ENCODE results near the gene MYH3.

The MYH3 gene

GRCh38 chr17:10683853-10684252 is 26.7 kb upstream of the MYH3 start:
- Histone ChIP-seq H3K9me3 (ENCODE audit: low read depth, low read length) (no peaks in the 10 kb centered on the region), H3K4me3 (no peak overlapping the region), H3K36me3 (ENCODE audit: insufficient read depth, low read length) (peaks cover 89% of the 10 kb centered on the region), H3K9ac (ENCODE audit: insufficient read length) (no peak overlapping the region), H3K27ac (no peak overlapping the region)
- no peak for DNase-seq (ENCODE audit: low read depth, low spot score)
- TF ChIP-seq EZH2 (IDR thresholded peaks at IDR 0.05), result no peak
- TF ChIP-seq FOXP2 (optimal IDR thresholded peaks at IDR 0.05; ENCODE audit: control extremely low read depth, extremely low read length, insufficient read depth), result no peak
- no peak for TF ChIP-seq POLR2AphosphoS5 (IDR thresholded peaks at IDR 0.05; ENCODE audit: borderline replicate concordance, low read depth, low read length)

DNA sequence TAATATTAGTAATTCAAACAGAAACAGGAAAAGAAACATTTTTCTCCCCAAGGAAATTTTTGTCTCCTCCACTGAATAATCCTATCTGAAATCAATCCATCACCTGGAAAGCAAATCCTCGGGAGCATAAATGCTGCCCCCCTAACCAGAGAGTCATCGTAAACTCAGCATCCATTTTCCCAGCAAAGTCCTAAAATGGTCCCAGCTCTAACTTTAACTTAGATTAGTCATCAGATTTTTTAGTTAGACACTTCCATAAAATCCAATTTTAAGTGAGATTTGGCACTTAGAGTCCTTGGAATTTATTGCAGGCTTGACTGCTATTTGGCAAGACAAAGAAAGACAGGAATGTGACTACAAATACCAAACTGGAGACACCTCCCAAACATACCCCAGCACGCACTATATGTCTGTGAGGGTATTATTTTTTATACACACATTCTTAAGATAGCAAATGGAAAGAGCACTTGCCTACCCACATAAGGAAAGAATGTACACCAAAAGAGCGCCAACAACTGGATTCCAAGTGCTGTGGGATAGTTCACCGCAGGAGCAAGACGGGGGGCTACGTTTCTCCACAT is 24.8 kb upstream of the MYH3 start:
- H3K9ac ChIP-seq (ENCODE audit: insufficient read length), result no peak overlapping the region
- TF ChIP-seq EZH2 (IDR thresholded peaks at IDR 0.05) (no peak), FOXP2 (optimal IDR thresholded peaks at IDR 0.05; ENCODE audit: control extremely low read depth, extremely low read length, insufficient read depth) (no peak), POLR2AphosphoS5 (IDR thresholded peaks at IDR 0.05; ENCODE audit: borderline replicate concordance, low read depth, low read length) (no peak)
- no peaks in the 10 kb centered on the region for H3K9me3 ChIP-seq (ENCODE audit: low read depth, low read length)
- DNase-seq (ENCODE audit: low read depth, low spot score), result no peak
- peaks cover 86% of the 10 kb centered on the region for H3K36me3 ChIP-seq (ENCODE audit: insufficient read depth, low read length)
- H3K4me3 ChIP-seq, result no peak overlapping the region
- peak overlapping the region; percentile 67; the same call in 1 of the 2 replicates for H3K27ac ChIP-seq

GRCh38 chr17:10674704-10675103 is 17.6 kb upstream of the MYH3 start:
- H3K9ac ChIP-seq (ENCODE audit: insufficient read length), result no peak overlapping the region
- no peak overlapping the region for H3K27ac ChIP-seq
- DNase-seq (ENCODE audit: low read depth, low spot score), result no peak
- TF ChIP-seq FOXP2 (optimal IDR thresholded peaks at IDR 0.05; ENCODE audit: control extremely low read depth, extremely low read length, insufficient read depth), result no peak
- no peak for TF ChIP-seq EZH2 (IDR thresholded peaks at IDR 0.05)
- TF ChIP-seq POLR2AphosphoS5 (IDR thresholded peaks at IDR 0.05; ENCODE audit: borderline replicate concordance, low read depth, low read length), result no peak
- H3K4me3 ChIP-seq, result no peak overlapping the region
- H3K36me3 ChIP-seq (ENCODE audit: insufficient read depth, low read length), result peaks cover 32% of the 10 kb centered on the region
- no peaks in the 10 kb centered on the region for H3K9me3 ChIP-seq (ENCODE audit: low read depth, low read length)

DNA sequence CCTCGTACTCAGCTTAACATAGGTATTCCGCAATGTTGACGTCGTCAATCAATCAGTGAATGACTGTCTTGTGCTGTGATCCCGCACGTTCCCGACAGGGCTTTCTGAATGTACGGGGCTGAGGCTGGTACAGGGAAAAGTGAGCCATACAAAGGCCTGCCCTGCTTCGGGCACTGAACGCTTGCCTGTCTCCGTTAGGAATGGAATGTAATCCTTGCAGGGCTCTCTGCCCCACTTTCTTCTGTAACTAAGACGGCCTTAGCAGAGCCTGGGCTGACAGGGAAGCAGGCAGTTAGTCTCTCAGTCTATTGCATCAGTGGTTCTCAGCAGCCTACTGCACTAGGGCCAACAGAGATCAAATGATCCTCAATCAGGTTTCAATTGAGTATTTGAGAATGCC is 16.2 kb upstream of the MYH3 start:
- no peak overlapping the region for H3K27ac ChIP-seq
- no peak for DNase-seq (ENCODE audit: low read depth, low spot score)
- TF ChIP-seq EZH2 (IDR thresholded peaks at IDR 0.05) (no peak), FOXP2 (optimal IDR thresholded peaks at IDR 0.05; ENCODE audit: control extremely low read depth, extremely low read length, insufficient read depth) (no peak), POLR2AphosphoS5 (IDR thresholded peaks at IDR 0.05; ENCODE audit: borderline replicate concordance, low read depth, low read length) (no peak)
- H3K9ac ChIP-seq (ENCODE audit: insufficient read length), result no peak overlapping the region
- H3K36me3 ChIP-seq (ENCODE audit: insufficient read depth, low read length), result peaks cover 21% of the 10 kb centered on the region
- no peaks in the 10 kb centered on the region for H3K9me3 ChIP-seq (ENCODE audit: low read depth, low read length)
- H3K4me3 ChIP-seq, result no peak overlapping the region

- Histone ChIP-seq H3K27ac (no peak overlapping the region), H3K36me3 (ENCODE audit: insufficient read depth, low read length) (no peaks in the 10 kb centered on the region), H3K4me3 (no peak overlapping the region), H3K9ac (ENCODE audit: insufficient read length) (no peak overlapping the region), H3K9me3 (ENCODE audit: low read depth, low read length) (no peaks in the 10 kb centered on the region)
- no peak for DNase-seq (ENCODE audit: low read depth, low spot score)
- TF ChIP-seq EZH2 (IDR thresholded peaks at IDR 0.05) (no peak), POLR2AphosphoS5 (IDR thresholded peaks at IDR 0.05; ENCODE audit: borderline replicate concordance, low read depth, low read length) (no peak), FOXP2 (optimal IDR thresholded peaks at IDR 0.05; ENCODE audit: control extremely low read depth, extremely low read length, insufficient read depth) (no peak)
Measured at GRCh38 chr17:10668775-10669174, 11.7 kb upstream of the MYH3 start.

DNA sequence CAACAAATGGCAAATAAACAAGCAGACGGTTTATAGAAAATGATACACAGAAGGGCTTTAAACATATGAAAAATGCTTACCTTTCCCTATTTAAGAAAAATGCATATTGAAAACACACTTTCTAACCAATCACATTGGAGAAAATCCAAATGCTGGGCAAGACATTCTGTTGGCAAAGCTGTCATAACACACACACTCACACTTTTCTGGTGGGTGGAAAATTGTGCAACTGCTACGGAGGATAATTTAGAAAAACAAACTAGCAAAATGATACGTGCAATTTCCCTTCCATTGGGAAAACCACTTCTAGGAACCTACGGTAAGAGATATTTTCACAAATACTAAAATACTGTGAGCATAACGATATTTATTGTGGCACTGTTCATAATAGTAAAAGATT is 9.8 kb upstream of the MYH3 start:
- no peak for DNase-seq (ENCODE audit: low read depth, low spot score)
- H3K27ac ChIP-seq, result no peak overlapping the region
- no peak overlapping the region for H3K9ac ChIP-seq (ENCODE audit: insufficient read length)
- no peak for TF ChIP-seq POLR2AphosphoS5 (IDR thresholded peaks at IDR 0.05; ENCODE audit: borderline replicate concordance, low read depth, low read length)
- TF ChIP-seq FOXP2 (optimal IDR thresholded peaks at IDR 0.05; ENCODE audit: control extremely low read depth, extremely low read length, insufficient read depth), result no peak
- no peak for TF ChIP-seq EZH2 (IDR thresholded peaks at IDR 0.05)
- H3K4me3 ChIP-seq, result no peak overlapping the region
- no peaks in the 10 kb centered on the region for H3K36me3 ChIP-seq (ENCODE audit: insufficient read depth, low read length)
- no peaks in the 10 kb centered on the region for H3K9me3 ChIP-seq (ENCODE audit: low read depth, low read length)

DNA sequence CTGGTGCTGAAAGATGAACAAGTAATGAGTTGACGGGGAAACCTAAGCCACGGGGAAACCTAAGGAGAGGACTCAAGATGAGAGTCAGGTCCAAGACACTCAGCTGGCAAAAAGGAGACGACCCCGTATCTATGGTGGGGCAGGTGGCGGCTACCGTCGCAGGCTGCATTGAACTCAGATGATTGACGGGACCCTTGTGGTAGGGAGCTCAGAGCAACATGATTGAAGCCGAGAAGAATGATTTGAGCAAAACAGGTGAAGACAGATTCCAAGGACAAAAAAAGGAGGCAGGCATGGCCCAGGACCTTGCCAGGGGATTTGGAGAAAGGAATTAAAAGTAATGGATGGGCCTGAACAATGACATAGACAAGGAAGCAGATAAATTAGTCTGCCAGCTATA is 7.5 kb upstream of the MYH3 start:
- no peaks in the 10 kb centered on the region for H3K36me3 ChIP-seq (ENCODE audit: insufficient read depth, low read length)
- H3K9ac ChIP-seq (ENCODE audit: insufficient read length), result no peak overlapping the region
- TF ChIP-seq FOXP2 (optimal IDR thresholded peaks at IDR 0.05; ENCODE audit: control extremely low read depth, extremely low read length, insufficient read depth), result no peak
- TF ChIP-seq EZH2 (IDR thresholded peaks at IDR 0.05), result no peak
- no peak for TF ChIP-seq POLR2AphosphoS5 (IDR thresholded peaks at IDR 0.05; ENCODE audit: borderline replicate concordance, low read depth, low read length)
- no peaks in the 10 kb centered on the region for H3K9me3 ChIP-seq (ENCODE audit: low read depth, low read length)
- DNase-seq (ENCODE audit: low read depth, low spot score), result no peak
- H3K27ac ChIP-seq, result no peak overlapping the region
- H3K4me3 ChIP-seq, result no peak overlapping the region

- TF ChIP-seq FOXP2 (optimal IDR thresholded peaks at IDR 0.05; ENCODE audit: control extremely low read depth, extremely low read length, insufficient read depth), result no peak
- no peak for TF ChIP-seq POLR2AphosphoS5 (IDR thresholded peaks at IDR 0.05; ENCODE audit: borderline replicate concordance, low read depth, low read length)
- no peak for TF ChIP-seq EZH2 (IDR thresholded peaks at IDR 0.05)
- Histone ChIP-seq H3K36me3 (ENCODE audit: insufficient read depth, low read length) (no peaks in the 10 kb centered on the region), H3K9me3 (ENCODE audit: low read depth, low read length) (no peaks in the 10 kb centered on the region), H3K9ac (ENCODE audit: insufficient read length) (no peak overlapping the region), H3K27ac (no peak overlapping the region), H3K4me3 (no peak overlapping the region)
- no peak for DNase-seq (ENCODE audit: low read depth, low spot score)
Measured at GRCh38 chr17:10663231-10663630, 6.1 kb upstream of the MYH3 start.

- no peak for DNase-seq (ENCODE audit: low read depth, low spot score)
- H3K9ac ChIP-seq (ENCODE audit: insufficient read length), result no peak overlapping the region
- H3K27ac ChIP-seq, result no peak overlapping the region
- H3K4me3 ChIP-seq, result no peak overlapping the region
- TF ChIP-seq FOXP2 (optimal IDR thresholded peaks at IDR 0.05; ENCODE audit: control extremely low read depth, extremely low read length, insufficient read depth) (no peak), EZH2 (IDR thresholded peaks at IDR 0.05) (no peak), POLR2AphosphoS5 (IDR thresholded peaks at IDR 0.05; ENCODE audit: borderline replicate concordance, low read depth, low read length) (no peak)
- no peaks in the 10 kb centered on the region for H3K9me3 ChIP-seq (ENCODE audit: low read depth, low read length)
- H3K36me3 ChIP-seq (ENCODE audit: insufficient read depth, low read length), result no peaks in the 10 kb centered on the region
Measured at GRCh38 chr17:10661437-10661836, 4.3 kb upstream of the MYH3 start.

Data from SK-N-MC (cell line).